HS-5 (cell line): ENCODE data around the gene RASGRF2.

Experiments used
- DNase-seq: peaks from one replicate; pipeline ENCODE4 v3.0.0-alpha.2; 2012; ENCODE audit warnings: low read depth

Gene RASGRF2

DNA sequence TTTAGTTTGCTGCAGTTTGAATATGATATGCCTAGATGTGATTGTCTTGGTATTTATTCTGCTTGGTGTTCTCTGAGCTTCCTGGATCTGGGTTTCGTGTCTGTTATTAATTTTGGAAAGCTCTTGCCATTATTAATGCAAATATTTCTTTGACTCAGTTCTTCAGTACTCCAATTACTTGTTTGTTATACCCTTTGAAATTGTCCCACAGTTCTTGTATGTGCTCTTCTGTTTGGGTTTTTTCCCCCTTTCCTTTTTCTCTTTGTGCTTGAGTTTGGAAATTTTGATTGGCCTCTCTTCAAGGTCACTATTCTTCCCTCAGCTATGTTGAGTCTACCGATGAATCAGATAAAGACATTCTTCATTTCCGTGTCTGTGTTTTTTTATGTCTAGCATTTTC lies 176.4 kb downstream of the RASGRF2 start:
- no peak for DNase-seq

DNA sequence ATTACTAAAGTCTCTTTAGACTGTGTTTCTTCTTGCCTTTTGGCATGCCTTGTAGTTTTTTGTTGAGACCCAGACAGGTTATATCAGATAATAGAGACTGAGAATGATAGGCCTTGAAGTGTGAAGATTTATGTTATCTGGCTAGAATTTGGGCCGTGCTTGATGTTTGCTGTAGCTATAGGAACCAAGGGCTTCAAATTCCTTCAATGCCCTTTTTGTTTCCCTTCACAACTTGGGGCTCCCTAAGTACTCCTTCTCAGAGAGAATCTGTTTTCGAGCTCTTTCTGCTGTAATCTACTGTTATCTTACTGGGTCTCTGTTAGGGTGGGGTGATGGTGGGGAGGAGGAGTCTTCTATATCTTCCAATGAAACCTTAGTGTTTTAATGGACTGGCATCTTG lies 177.7 kb downstream of the RASGRF2 start:
- DNase-seq: no peak

DNA sequence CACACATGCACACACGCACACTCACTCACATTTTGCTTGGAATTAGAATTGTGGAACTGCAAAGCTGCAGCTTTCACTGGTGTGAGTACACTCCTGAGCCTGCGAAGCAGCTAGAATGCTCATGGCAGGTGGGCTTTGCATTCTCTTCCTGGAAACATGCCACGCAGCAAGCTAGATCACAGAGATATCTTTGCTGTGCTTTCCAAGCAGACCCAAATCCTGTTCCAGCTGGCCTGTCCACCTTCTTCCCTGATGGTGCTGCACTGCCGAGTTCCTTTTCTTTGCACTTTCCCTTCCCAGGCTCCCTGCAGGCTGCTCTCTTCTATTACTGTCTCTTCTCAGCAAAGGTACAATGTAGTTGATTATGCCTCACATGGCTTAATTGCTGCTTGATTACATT lies 180.3 kb downstream of the RASGRF2 start:
- DNase-seq: no peak

DNA sequence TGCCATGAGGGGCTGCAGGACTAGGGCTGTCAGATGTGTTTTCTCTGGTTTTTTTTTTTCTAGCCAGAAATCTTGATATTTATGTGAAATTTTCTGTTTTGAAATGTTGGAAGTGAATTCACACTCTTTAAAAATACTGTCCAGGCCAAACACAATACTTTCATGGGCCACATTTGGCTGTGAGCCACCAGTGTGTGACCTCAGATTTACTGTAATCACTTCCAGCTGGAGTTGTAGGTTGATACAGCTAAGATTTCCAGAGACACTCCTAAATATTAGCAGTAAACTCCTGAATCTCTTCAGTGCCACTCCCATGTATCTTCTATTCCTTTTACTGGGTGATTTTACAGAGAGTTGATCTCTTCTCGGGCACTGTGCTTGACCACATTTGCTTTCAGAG lies 180.8 kb downstream of the RASGRF2 start:
- DNase-seq: peak; percentile 29

DNA sequence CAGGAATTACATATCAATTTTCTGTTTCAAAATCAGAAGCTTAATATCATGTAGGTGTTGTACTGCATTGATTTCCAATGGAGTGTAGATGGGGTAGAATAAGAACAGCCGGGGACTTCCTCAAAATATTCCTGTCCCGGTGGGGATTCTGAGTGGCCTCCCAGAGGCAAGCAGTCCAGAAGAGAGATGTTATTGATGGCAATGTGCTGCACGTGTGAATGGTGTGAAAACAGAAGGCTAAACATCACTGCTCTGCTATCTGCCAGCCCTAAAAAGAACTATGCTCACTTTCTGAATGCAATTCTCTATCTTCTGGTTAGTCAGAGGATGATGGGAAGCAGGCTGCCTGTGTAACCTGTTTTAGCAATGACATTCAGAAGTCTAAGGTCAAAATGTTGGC lies 181.9 kb downstream of the RASGRF2 start:
- DNase-seq: no peak

DNA sequence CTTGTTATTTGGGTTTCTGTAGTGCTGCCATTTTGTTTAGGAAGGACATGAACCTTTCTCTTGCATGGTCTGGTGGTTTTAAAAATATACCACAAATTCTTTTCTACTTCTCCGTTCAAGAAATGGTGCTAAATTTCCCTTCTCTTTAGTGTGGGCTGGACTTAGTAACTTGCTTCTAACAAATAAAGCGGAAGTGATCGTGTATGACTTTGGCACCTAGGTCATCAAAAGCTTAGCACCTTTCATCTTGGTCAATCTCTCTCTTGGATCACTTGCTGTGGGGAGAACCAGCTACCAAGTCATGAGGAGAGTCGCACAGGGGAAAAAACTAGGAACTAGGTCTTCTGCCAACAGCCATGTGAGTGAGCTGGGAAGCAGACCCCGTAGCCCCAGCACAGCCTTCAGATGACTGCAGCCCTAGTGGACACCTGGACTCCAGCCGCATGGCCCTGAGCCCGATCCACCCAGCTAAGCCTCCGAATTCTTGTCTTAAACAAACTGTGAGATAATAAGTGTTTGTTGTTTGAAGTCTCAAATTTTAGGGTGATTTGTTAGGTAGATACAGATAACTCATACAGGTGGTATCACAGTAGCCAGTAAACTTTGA lies 185.3 kb downstream of the RASGRF2 start:
- DNase-seq: no peak

DNA sequence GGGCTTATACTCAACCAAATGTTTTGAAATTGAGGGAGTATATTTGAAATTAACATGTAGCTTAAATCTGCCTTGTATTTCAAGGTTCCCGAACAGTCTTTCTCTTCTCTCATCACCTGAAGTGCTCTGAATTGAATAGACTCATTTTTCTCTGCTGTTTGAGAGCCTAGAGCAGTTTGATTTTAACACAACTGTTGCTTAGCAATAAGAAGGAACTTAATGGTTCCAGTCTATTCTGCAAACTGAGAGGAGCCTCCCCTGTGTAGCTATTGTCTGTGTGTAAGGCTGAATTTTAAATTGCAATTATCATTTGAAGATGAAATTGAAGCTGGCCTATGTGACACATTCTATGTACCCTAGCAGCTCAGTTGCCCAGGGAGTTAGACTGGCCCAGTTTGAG lies 185.9 kb downstream of the RASGRF2 start:
- DNase-seq: no peak

DNA sequence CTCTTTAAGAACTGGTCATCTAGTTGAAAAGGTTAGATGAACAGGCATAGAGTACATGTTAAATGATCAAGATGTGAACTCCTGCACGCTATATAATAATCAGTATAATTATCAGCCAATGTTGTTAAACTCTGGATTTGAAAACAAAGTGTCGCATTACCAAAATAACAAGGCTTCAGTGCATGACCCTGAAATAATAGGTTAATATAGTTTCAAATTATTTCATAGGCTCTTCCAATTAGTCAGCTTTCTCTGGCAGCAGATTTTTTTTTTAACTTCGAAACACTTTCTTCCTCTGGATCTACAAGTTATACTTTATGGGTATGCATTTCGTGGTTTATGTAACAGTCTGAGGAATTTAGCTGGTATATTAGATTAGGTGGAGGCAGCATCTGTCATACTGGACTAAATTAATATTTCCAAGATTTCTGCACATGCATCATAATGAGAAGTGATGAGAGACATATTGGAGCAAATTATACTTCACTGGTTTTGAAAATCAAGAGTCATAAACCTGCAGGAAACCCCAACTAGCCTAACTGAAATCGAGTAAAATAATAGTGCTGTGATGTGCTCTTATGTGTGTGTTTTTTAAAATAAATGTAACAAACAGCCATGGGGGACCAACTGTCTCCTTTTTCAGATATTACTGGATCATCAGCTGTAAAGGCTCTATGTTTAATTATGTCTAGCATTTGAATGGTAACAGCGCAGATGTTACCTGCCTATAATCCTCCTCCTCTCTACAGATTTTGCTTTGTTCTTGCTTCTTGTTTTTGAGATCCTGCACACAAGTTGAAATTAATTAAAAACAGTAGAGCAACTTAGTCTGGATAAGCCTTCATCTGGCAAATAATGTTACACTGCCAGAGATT lies 187.1 kb downstream of the RASGRF2 start:
- no peak for DNase-seq

DNA sequence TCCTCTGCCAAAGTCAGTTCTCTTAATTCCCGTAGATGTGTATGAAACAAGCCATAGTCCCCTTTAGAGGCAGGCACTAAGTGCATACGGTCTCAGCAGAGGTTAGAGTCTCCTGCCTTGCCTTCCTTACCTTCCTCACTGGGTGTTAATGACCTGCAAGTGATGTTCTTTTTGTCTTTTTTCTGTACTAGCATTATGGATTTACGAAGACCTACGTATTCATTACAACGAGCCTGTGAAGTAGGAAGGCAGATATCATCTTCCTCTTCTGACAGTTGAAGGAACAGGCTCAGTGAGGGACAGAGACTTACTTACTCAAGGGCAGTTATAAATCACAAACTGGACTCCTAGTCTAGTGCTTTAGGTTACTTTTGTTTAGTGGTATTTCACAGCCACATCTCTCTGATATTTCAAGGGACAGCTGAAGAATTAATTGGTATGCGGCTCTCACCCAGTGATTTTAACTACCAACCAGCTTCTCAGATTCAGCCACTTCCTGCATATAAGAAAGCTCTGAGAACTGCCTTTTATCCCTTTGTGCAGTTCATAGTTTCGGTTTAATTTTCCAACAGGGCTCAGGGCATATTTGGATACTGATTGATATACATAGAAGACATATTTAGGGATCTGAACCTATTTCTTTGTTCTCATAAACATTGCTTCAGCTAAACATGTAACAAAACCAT lies 187.9 kb downstream of the RASGRF2 start:
- DNase-seq: no peak

DNA sequence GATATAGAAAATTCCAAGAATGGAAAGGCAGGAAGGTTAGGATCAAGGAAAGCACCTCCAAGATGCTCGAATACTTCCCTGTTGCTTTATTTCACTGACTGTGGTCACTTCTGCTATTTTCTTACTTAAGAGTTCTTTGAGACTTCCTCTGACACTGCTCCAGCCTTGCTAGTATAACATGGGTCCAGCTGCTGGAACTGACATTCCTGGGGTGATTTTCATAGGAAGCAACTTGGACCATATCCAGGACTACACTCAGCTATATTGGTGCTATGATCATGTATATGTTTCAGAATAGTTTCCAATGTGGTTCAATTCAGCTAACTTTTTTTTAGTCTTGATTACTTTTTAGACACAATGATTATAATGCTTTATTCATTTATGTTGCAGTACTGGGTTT lies 191.4 kb downstream of the RASGRF2 start:
- peak; percentile 56 for DNase-seq

DNA sequence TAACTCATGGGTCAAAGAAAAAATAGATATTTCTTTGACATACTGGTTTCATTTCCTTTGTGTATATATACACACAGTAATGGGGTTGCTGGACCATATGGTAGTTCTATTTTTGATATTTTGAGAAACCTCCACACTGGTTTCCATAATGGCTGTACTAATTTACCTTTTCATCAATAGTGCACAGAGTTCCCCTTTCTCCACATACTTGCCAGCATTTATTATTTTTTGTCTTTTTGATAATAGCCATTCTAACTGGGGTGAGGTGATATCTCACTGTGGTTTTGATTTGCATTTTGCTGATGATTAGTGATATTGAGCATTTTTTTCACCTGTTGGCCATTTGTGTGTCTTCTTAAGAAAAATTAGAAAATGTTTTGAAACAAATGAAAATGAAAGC lies 194.6 kb downstream of the RASGRF2 start:
- DNase-seq: no peak

DNA sequence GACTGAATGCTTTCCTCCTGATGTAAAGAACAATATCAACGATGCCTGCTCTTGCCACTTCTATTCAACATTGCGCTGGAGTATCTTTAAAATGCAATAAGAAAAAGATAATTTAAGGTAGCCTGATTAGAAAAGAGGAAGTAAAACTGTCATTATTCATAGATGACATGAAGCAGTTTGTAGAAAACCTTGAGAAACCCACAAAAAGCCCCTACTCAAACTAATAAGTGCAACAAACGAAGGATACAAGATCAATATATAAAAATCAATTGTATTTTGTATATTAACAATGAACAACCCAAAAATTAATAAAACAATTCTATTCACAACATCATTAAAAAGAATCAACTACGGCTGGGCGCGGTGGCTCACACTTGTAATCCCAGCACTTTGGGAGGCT lies 196.6 kb downstream of the RASGRF2 start:
- no peak for DNase-seq

DNA sequence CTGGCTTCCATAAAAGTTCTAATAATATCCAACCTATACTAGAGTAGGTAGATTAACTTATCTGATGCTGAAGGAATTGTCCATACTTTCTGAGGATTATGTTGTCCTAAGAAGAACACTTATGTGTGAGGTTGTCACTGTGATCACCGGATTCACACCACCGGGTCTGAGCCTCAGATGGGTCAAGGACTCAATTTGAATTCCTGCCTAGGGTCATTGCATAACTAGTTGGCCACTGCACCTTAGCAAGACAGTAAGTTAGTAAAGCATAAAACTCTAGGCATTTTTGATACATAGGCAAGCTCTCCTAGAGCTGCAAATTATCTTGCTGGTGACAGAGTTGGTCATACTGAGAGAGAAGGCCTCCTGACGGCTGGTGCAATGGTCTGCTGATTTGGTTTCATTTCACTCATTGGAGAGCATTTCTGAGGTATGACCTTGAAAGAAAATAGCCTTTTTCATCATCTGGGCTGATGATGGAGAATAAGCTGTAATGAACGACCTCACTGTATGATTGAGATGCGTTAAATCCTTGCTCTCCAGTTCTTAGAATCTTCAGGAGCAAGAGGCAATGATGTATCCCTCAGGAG lies 200.9 kb downstream of the RASGRF2 start:
- DNase-seq: no peak

DNA sequence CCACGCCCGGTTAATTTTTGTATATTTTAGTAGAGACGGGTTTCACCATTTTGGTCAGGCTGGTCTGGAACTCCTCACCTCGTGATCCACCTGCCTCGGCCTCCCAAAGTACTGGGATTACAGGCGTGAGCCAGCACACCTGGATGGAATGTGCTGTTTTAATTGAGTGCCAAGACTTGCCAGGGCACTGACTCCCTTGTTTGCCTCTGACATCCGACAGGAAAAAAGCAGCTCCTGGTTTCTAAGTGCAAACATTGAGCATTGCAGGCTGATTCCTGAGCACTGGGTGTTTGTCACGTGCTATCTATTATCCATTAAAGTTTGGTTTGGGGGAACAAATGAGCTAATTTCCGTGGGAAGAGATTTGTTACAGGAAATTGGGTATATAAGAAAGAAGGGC lies 202.3 kb downstream of the RASGRF2 start:
- DNase-seq: no peak

DNA sequence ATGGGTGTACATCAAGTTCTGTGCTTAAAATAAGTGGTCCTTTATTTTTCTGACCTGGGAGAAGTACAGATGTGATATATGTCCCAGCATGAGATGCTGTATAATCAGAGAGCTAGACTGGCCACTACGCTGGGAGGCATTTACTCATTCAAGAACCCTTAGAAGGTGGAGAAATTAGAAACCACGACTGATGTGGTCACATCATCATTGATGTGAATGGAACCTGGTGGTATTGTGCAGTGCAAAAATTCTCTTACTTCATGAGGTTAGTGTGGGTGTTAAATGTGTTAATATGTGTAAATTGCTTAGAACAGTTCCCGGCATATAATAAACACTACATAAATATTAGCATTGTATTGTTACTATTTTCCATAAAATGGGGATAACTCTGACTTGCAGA lies 203.5 kb downstream of the RASGRF2 start:
- no peak for DNase-seq

DNA sequence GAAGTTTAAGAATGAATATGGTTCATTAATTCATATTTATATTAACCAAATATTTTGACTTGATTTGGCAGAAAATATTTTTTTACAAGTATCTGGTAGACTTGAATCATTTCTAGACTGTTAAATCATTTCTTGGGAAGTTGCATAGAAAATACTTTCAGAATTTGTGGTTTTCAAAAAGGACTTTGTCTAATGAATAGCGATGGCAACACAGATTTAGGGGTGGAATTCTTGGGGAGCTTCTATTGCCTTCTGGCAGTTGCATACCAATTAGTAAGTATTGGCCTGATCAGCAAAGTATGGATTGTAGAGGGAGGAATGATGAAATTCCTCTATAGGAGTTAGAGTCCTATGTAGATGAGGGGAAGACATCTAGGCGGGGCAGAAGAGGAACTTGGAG lies 204.3 kb downstream of the RASGRF2 start:
- DNase-seq: no peak

DNA sequence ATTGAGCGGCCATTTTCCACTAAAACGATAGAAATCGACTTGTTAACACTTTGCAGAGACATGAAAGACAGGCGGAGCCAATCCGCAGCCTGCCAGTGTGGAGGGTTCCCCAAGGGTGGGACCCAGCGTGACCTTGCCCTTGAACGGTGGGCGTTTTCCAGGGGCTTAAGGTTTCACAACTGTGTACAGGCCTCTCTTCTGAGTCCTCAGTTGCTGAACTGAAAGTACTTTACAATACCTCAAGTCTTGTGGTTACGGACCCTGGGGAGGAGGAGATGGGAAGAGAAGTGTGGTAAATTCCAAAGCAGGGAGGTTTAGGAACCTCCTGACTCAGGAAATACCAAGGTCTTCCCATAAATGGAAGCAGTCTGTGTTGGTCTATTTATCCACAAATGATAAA lies 204.8 kb downstream of the RASGRF2 start:
- DNase-seq: no peak

DNA sequence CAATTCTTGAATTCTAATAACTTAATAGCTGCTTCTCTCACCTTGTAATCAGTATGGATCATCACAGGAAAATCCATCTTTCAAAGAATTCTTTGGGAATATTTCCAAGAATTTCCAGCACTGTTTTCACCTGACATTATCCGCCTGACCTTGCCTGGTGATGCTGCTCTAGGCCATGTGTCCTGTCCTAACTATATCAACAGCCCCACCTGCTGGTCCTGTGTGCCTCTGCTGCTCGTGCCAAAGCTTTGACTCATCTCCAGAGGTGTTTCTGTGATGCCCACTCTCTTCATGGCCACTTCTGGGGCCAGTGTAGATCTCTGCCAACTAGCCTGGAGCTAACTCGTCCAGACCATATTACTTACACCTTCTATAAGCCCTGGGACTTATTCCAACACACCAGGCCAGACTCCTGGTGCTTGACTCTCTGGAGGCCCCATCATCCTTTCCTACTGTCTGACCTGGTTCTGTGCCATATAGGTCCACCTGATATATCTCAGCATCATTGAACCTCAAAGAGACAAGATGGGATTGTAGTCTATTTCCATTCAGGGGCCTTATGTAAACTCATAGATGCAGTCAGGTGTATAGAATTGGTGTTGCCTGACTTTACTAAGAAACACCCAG lies 205.4 kb downstream of the RASGRF2 start:
- peak; percentile 45 for DNase-seq

DNA sequence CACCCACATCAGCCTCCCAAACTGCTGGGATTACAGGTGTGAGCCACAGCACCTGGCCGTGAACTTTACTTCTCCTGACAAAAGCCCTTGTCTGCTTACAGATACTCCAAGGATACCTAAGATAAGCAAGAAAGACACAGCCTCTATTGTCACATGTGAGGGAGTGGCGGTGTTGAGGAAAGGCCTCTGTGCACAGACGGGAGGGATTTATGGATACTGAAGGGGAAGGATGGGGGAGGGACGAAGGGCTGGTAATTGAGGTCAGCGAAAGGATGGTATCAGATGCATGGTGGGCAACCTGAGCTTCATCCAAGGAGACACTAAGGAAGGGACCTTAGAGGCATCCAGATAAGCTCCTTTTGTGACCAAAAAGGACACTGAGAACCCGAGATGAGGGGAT lies 206.3 kb downstream of the RASGRF2 start:
- DNase-seq: no peak

DNA sequence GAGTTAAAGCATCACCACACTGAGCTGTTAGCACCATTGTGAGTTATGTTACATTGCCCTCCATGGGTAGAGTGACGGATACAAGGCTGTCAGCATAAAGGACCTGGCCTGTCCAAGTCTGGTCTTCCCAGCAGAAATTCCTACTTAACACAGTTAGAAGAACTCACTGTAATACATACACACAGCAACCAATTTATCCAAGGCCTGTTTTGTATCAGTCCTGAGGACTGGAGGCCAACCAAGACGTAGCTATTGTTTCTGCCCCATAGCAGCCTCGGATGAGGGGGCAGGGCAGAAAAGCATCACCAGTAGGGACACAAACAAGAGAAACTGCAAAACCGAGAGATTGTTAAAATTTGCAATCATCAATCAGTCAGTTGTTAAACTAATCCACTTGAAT lies 206.9 kb downstream of the RASGRF2 start:
- DNase-seq: no peak

DNA sequence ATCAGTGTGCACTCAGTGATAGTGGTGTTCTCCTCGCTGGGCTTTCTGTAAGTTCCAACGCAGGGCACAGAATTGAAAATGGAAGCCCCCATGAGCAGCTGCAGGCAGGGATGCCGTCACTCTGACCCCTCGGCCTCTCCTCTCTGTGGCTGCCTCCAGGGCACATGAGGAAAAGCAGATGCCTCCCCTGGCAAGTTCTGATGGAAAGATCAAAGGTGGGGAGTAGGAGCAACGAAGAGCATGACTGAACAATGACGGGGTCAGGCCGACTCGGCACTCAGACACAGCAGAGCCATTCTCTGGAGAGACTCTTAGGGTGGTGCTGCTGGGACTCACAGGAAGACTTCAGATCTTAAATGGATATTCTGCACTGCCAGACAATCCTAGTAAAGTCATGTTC lies 207.4 kb downstream of the RASGRF2 start:
- no peak for DNase-seq

DNA sequence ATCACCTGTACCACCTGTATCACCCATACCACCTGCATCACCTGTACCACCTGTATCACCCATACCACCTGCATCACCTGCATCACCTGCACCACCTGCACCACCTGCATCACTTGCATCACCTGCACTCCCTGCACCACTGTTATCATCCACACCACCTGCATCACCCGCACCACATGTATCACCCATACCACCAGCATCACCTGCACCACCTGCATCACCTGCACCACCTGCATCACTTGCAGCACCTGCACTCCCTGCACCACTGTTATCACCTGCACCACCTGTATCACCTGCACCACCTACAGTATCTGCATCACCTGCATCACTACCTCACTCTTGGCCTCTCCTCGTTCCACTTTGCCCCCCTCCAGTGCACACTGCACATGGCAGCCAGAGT lies 209.8 kb downstream of the RASGRF2 start:
- no peak for DNase-seq
